ENCODE measurements around the gene PCMTD2. TPM values are rescaled to one million over a fixed set of nuclear protein-coding genes. Genes with fewer than 3 reads are reported as not detected.

The PCMTD2 gene
- total RNA-seq, 1 experiment from 2014 or later = 57.1 TPM

- no peak overlapping the region for H3K4me3 ChIP-seq (ENCODE audit: low read depth, low read length, poor library complexity, severe bottlenecking)
- H3K4me1 ChIP-seq (ENCODE audit: insufficient read depth, low read length, poor library complexity, severe bottlenecking) = no peaks in the 10 kb centered on the region
- H3K27me3 ChIP-seq (replicated peaks; ENCODE audit: insufficient read depth, low read depth, low read length, poor library complexity) = no peaks in the 10 kb centered on the region
- H3K27ac ChIP-seq (ENCODE audit: low read depth, low read length, poor library complexity, severe bottlenecking) = no peak overlapping the region
- no peak for TF ChIP-seq EZH2 (IDR thresholded peaks at IDR 0.05; ENCODE audit: borderline replicate concordance, low read depth, low read length, poor library complexity, severe bottlenecking)
- no peak for TF ChIP-seq CTCF (conservative IDR thresholded peaks at IDR 0.05; ENCODE audit: low read depth, low read length)
- H3K36me3 ChIP-seq (ENCODE audit: insufficient read depth, low read length, poor library complexity, severe bottlenecking) = no peaks in the 10 kb centered on the region
- no peak for DNase-seq (ENCODE audit: low spot score)
- ChIA-PET CTCF (no interaction called here), POLR2A (ENCODE audit: low non-redundant PET) (no interaction called here)
- intact Hi-C loops (cut with micrococcal nuclease; ENCODE audit: unreplicated experiment) = no loop called here
- BruUV-seq (replicated peaks) = no TSS peak
- no peaks in the 10 kb centered on the region for H3K9me3 ChIP-seq (ENCODE audit: low read depth, low read length, poor library complexity, severe bottlenecking)
Observed at GRCh38 chr20:64238115-64238825, 17.3 kb upstream of the PCMTD2 start.

GRCh38 chr20:64238851-64239387, 16.6 kb upstream of the PCMTD2 start:
- BruUV-seq (replicated peaks) = no TSS peak
- TF ChIP-seq CTCF (conservative IDR thresholded peaks at IDR 0.05; ENCODE audit: low read depth, low read length) (no peak), EZH2 (IDR thresholded peaks at IDR 0.05; ENCODE audit: borderline replicate concordance, low read depth, low read length, poor library complexity, severe bottlenecking) (no peak)
- H3K4me1 ChIP-seq (ENCODE audit: insufficient read depth, low read length, poor library complexity, severe bottlenecking) = no peaks in the 10 kb centered on the region

GRCh38 chr20:64239449-64240242, 15.9 kb upstream of the PCMTD2 start:
- DNase-seq (ENCODE audit: low spot score) = no peak
- H3K4me3 ChIP-seq (ENCODE audit: low read depth, low read length, poor library complexity, severe bottlenecking) = no peak overlapping the region
- ChIA-PET CTCF (no interaction called here), POLR2A (ENCODE audit: low non-redundant PET) (no interaction called here)
- intact Hi-C loops (cut with micrococcal nuclease; ENCODE audit: unreplicated experiment) = no loop called here
- no peaks in the 10 kb centered on the region for H3K9me3 ChIP-seq (ENCODE audit: low read depth, low read length, poor library complexity, severe bottlenecking)
- no peaks in the 10 kb centered on the region for H3K4me1 ChIP-seq (ENCODE audit: insufficient read depth, low read length, poor library complexity, severe bottlenecking)
- no peak overlapping the region for H3K27ac ChIP-seq (ENCODE audit: low read depth, low read length, poor library complexity, severe bottlenecking)
- no peaks in the 10 kb centered on the region for H3K27me3 ChIP-seq (replicated peaks; ENCODE audit: insufficient read depth, low read depth, low read length, poor library complexity)
- no TSS peak for BruUV-seq (replicated peaks)
- TF ChIP-seq EZH2 (IDR thresholded peaks at IDR 0.05; ENCODE audit: borderline replicate concordance, low read depth, low read length, poor library complexity, severe bottlenecking) = no peak
- no peak for TF ChIP-seq CTCF (conservative IDR thresholded peaks at IDR 0.05; ENCODE audit: low read depth, low read length)
- no peaks in the 10 kb centered on the region for H3K36me3 ChIP-seq (ENCODE audit: insufficient read depth, low read length, poor library complexity, severe bottlenecking)

More at GRCh38 chr20:64238851-64239387, 16.6 kb upstream of the PCMTD2 start:
- ChIA-PET CTCF (no interaction called here), POLR2A (ENCODE audit: low non-redundant PET) (no interaction called here)
- no peaks in the 10 kb centered on the region for H3K27me3 ChIP-seq (replicated peaks; ENCODE audit: insufficient read depth, low read depth, low read length, poor library complexity)
- no peak for DNase-seq (ENCODE audit: low spot score)
- no peaks in the 10 kb centered on the region for H3K9me3 ChIP-seq (ENCODE audit: low read depth, low read length, poor library complexity, severe bottlenecking)
- intact Hi-C loops (cut with micrococcal nuclease; ENCODE audit: unreplicated experiment) = no loop called here
- H3K36me3 ChIP-seq (ENCODE audit: insufficient read depth, low read length, poor library complexity, severe bottlenecking) = no peaks in the 10 kb centered on the region
- H3K27ac ChIP-seq (ENCODE audit: low read depth, low read length, poor library complexity, severe bottlenecking) = no peak overlapping the region
- no peak overlapping the region for H3K4me3 ChIP-seq (ENCODE audit: low read depth, low read length, poor library complexity, severe bottlenecking)
